Measurements from ENCODE around the gene FOXR2.

FOXR2 gene

GRCh38 chrX:55623100-55623499 lies at the start of gene FOXR2:
Gene FOXR2 (plus strand): TSS chrX:55623400. CDS start chrX:55623712, 312 bp downstream.
- Histone ChIP-seq H3K4me1 (ENCODE audit: insufficient read depth, low read length) (no peaks in the 10 kb centered on the region), H2AFZ (ENCODE audit: low read depth, low read length) (no peak within 1 kb of the TSS), H3K27me3 (ENCODE audit: insufficient read depth, low read length) (no peaks in the 10 kb centered on the region), H3K36me3 (ENCODE audit: insufficient read depth, low read length) (no peaks in the 10 kb centered on the region), H3K9me3 (ENCODE audit: low read length) (no peaks in the 10 kb centered on the region), H3K4me3 (ENCODE audit: low read length) (no peak within 1 kb of the TSS)

DNA sequence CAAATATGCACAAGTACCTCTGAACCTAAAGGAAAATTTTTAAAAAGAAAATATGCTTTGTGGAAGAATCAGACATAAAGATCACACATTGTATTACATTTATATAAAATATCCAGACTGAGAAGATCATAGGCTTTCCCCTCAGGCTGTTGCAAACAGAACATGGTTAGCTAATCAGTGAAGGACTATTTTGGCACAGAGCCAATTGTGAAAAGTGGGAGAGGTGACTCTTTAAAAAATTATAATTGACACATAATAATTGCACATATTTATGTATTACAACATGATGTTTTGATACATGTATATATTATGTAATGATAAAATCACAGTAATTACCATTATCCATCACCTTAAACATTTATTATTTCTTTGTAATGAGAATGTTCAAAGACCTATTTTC lies 44.1 kb upstream of the FOXR2 start:
- Histone ChIP-seq H3K27me3 (ENCODE audit: insufficient read depth, low read length) (no peaks in the 10 kb centered on the region), H3K36me3 (ENCODE audit: insufficient read depth, low read length) (no peaks in the 10 kb centered on the region), H3K9me3 (ENCODE audit: low read length) (no peaks in the 10 kb centered on the region), H3K4me1 (ENCODE audit: insufficient read depth, low read length) (no peaks in the 10 kb centered on the region), H2AFZ (ENCODE audit: low read depth, low read length) (no peak overlapping the region), H3K4me3 (ENCODE audit: low read length) (no peak overlapping the region)

DNA sequence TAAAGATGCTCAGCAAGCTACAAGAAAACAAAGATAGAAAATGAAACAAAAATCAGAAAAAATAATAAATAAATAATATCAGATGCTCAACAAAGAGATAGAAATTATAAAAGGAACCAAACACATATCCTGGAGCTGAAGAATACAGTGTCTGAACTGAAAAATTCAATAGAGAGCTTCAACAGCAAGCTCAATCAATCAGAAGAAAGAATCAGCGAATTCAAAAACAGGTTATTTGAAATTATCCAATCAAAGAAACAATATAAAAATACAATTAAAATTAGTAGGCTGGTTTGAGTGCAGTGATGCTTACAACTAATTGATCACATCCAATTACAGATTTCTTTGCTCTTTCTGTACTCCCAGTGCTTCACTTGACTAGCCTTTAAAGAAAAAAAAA lies 40.8 kb upstream of the FOXR2 start:
- Histone ChIP-seq H2AFZ (ENCODE audit: low read depth, low read length) (no peak overlapping the region), H3K36me3 (ENCODE audit: insufficient read depth, low read length) (no peaks in the 10 kb centered on the region)

GRCh38 chrX:55593296-55593695 lies 29.9 kb upstream of the FOXR2 start:
- no peaks in the 10 kb centered on the region for H3K27me3 ChIP-seq (ENCODE audit: insufficient read depth, low read length)
- H3K4me1 ChIP-seq (ENCODE audit: insufficient read depth, low read length): no peaks in the 10 kb centered on the region
- H2AFZ ChIP-seq (ENCODE audit: low read depth, low read length): no peak overlapping the region
- no peaks in the 10 kb centered on the region for H3K9me3 ChIP-seq (ENCODE audit: low read length)
- no peaks in the 10 kb centered on the region for H3K36me3 ChIP-seq (ENCODE audit: insufficient read depth, low read length)
- H3K4me3 ChIP-seq (ENCODE audit: low read length): no peak overlapping the region

More for the DNA sequence above, 40.8 kb upstream of the FOXR2 start:
- H3K27me3 ChIP-seq (ENCODE audit: insufficient read depth, low read length): no peaks in the 10 kb centered on the region
- no peaks in the 10 kb centered on the region for H3K4me1 ChIP-seq (ENCODE audit: insufficient read depth, low read length)
- no peak overlapping the region for H3K4me3 ChIP-seq (ENCODE audit: low read length)
- no peaks in the 10 kb centered on the region for H3K9me3 ChIP-seq (ENCODE audit: low read length)

- Histone ChIP-seq H3K36me3 (ENCODE audit: insufficient read depth, low read length) (no peaks in the 10 kb centered on the region), H3K4me1 (ENCODE audit: insufficient read depth, low read length) (no peaks in the 10 kb centered on the region), H3K4me3 (ENCODE audit: low read length) (no peak overlapping the region), H3K9me3 (ENCODE audit: low read length) (no peaks in the 10 kb centered on the region), H2AFZ (ENCODE audit: low read depth, low read length) (no peak overlapping the region), H3K27me3 (ENCODE audit: insufficient read depth, low read length) (no peaks in the 10 kb centered on the region)
These were observed 29.4 kb upstream of the FOXR2 start for GRCh38 chrX:55593756-55594257.

- no peaks in the 10 kb centered on the region for H3K4me1 ChIP-seq (ENCODE audit: insufficient read depth, low read length)
- H3K36me3 ChIP-seq (ENCODE audit: insufficient read depth, low read length): no peaks in the 10 kb centered on the region
- H3K27me3 ChIP-seq (ENCODE audit: insufficient read depth, low read length): no peaks in the 10 kb centered on the region
- no peaks in the 10 kb centered on the region for H3K9me3 ChIP-seq (ENCODE audit: low read length)
- H3K4me3 ChIP-seq (ENCODE audit: low read length): no peak overlapping the region
- H2AFZ ChIP-seq (ENCODE audit: low read depth, low read length): no peak overlapping the region
These were observed 24.9 kb upstream of the FOXR2 start for GRCh38 chrX:55598333-55598732.

DNA sequence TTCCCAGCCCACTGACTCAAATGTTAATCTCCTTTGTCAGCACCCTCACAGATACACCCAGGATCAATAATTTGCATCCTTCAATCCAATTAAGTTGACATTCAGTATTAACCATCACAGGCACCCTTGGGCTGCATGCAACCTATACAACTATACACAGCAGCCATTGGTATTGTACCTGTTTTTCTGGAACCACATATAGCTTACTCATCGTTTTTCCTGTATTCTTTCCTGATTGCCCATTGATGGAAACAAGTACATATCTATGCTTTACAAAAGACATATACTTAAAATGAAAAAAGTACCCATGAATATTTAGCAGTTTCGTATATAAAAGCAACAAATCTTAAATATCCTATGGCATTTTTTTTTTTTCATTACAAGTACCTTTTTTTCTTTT lies 3.7 kb upstream of the FOXR2 start:
- no peaks in the 10 kb centered on the region for H3K9me3 ChIP-seq (ENCODE audit: low read length)
- no peaks in the 10 kb centered on the region for H3K27me3 ChIP-seq (ENCODE audit: insufficient read depth, low read length)
- no peak overlapping the region for H3K4me3 ChIP-seq (ENCODE audit: low read length)
- H2AFZ ChIP-seq (ENCODE audit: low read depth, low read length): no peak overlapping the region
- H3K36me3 ChIP-seq (ENCODE audit: insufficient read depth, low read length): no peaks in the 10 kb centered on the region
- H3K4me1 ChIP-seq (ENCODE audit: insufficient read depth, low read length): no peaks in the 10 kb centered on the region

DNA sequence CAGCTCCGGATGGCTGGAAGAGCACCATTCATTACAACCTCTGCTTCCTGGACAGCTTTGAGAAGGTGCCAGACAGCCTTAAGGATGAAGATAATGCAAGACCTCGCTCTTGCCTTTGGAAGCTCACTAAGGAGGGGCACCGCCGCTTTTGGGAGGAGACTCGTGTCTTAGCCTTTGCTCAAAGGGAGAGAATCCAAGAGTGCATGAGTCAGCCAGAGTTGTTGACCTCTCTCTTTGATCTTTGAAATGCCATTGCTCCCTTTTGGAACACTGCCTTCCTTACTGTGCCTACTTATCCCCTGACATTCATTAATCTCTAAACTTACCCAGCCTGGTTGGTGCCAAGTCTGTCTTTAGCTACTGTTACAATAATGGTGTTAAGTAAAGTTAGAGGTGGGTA lies 1.2 kb downstream of the FOXR2 start:
- no peaks in the 10 kb centered on the region for H3K27me3 ChIP-seq (ENCODE audit: insufficient read depth, low read length)
- H3K9me3 ChIP-seq (ENCODE audit: low read length): no peaks in the 10 kb centered on the region
- H2AFZ ChIP-seq (ENCODE audit: low read depth, low read length): no peak overlapping the region
- H3K4me3 ChIP-seq (ENCODE audit: low read length): no peak overlapping the region
- no peaks in the 10 kb centered on the region for H3K36me3 ChIP-seq (ENCODE audit: insufficient read depth, low read length)
- H3K4me1 ChIP-seq (ENCODE audit: insufficient read depth, low read length): no peaks in the 10 kb centered on the region

- Histone ChIP-seq H3K4me1 (ENCODE audit: insufficient read depth, low read length) (no peaks in the 10 kb centered on the region), H3K36me3 (ENCODE audit: insufficient read depth, low read length) (no peaks in the 10 kb centered on the region), H3K9me3 (ENCODE audit: low read length) (no peaks in the 10 kb centered on the region), H2AFZ (ENCODE audit: low read depth, low read length) (no peak overlapping the region), H3K4me3 (ENCODE audit: low read length) (no peak overlapping the region), H3K27me3 (ENCODE audit: insufficient read depth, low read length) (no peaks in the 10 kb centered on the region)
These were observed 12.9 kb downstream of the FOXR2 start for GRCh38 chrX:55636109-55636508.

DNA sequence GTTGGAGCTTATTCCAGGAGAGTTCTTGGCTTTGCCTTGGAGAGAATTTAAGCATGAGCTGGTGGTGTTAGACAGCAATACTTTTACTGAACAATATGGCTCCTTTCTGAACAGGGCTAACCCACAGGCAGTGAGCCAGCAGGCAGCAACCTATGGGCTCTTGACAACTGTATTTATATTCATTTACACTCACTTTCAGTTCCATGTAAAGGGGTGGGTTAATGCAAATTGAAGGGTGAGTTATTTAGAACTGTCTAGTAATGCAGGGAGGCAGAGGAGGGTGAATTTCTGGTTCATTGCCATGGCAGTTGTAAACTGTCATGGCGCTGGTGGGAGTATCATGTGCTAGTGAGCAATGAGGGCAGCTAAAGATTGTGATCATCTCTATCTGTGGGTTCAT lies 15.7 kb downstream of the FOXR2 start:
- Histone ChIP-seq H2AFZ (ENCODE audit: low read depth, low read length) (no peak overlapping the region), H3K4me3 (ENCODE audit: low read length) (no peak overlapping the region), H3K4me1 (ENCODE audit: insufficient read depth, low read length) (no peaks in the 10 kb centered on the region), H3K27me3 (ENCODE audit: insufficient read depth, low read length) (no peaks in the 10 kb centered on the region), H3K9me3 (ENCODE audit: low read length) (no peaks in the 10 kb centered on the region), H3K36me3 (ENCODE audit: insufficient read depth, low read length) (no peaks in the 10 kb centered on the region)

GRCh38 chrX:55640854-55641253 lies 17.7 kb downstream of the FOXR2 start:
- H3K27me3 ChIP-seq (ENCODE audit: insufficient read depth, low read length): no peaks in the 10 kb centered on the region
- no peaks in the 10 kb centered on the region for H3K9me3 ChIP-seq (ENCODE audit: low read length)
- H2AFZ ChIP-seq (ENCODE audit: low read depth, low read length): no peak overlapping the region
- no peaks in the 10 kb centered on the region for H3K36me3 ChIP-seq (ENCODE audit: insufficient read depth, low read length)
- H3K4me3 ChIP-seq (ENCODE audit: low read length): no peak overlapping the region
- no peaks in the 10 kb centered on the region for H3K4me1 ChIP-seq (ENCODE audit: insufficient read depth, low read length)

DNA sequence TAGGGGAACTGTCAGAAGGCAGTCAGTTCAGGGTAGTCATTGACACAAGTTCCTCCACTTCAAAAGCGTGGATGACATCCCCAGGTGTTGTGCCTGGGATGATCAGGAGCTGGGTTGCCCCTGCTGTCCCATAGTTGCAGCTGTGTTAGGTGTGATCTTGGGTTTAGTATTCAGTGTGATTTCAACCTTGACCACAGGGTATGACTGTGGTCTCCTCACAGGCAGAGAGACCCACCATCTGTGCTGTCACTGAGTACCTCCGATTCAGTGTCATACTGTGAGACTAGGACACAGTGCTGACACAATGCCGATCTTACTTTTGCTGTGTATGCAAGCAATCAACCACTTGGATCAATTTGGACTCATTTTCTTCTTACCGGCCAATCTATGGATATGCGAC lies 25.2 kb downstream of the FOXR2 start:
- Histone ChIP-seq H3K27me3 (ENCODE audit: insufficient read depth, low read length) (no peaks in the 10 kb centered on the region), H3K4me3 (ENCODE audit: low read length) (no peak overlapping the region), H3K9me3 (ENCODE audit: low read length) (no peaks in the 10 kb centered on the region), H2AFZ (ENCODE audit: low read depth, low read length) (no peak overlapping the region), H3K36me3 (ENCODE audit: insufficient read depth, low read length) (no peaks in the 10 kb centered on the region), H3K4me1 (ENCODE audit: insufficient read depth, low read length) (no peaks in the 10 kb centered on the region)

DNA sequence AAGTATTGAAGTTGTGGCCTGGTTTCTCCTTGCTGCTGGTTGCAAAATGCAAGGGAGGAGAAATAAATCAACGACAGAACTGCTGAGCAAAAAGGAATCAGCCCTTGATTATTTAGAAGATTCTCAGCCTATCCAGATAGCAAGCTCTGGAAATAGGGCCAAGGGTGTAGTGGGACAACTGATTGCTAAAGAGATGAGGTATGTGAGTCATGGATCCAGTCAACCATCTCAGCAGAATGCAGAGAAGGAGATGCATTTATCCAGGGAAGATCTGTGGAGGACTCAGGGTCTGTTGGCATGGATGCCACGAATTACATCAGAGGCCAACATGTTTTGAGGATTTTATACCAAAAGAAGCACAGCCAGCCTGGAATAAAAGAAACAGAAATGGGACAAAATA lies 36.7 kb downstream of the FOXR2 start:
- H3K4me3 ChIP-seq (ENCODE audit: low read length): no peak overlapping the region
- H3K9me3 ChIP-seq (ENCODE audit: low read length): no peaks in the 10 kb centered on the region
- no peak overlapping the region for H2AFZ ChIP-seq (ENCODE audit: low read depth, low read length)
- no peaks in the 10 kb centered on the region for H3K27me3 ChIP-seq (ENCODE audit: insufficient read depth, low read length)
- no peaks in the 10 kb centered on the region for H3K36me3 ChIP-seq (ENCODE audit: insufficient read depth, low read length)
- no peaks in the 10 kb centered on the region for H3K4me1 ChIP-seq (ENCODE audit: insufficient read depth, low read length)

GRCh38 chrX:55663584-55663983 lies 40.4 kb downstream of the FOXR2 start:
- Histone ChIP-seq H3K36me3 (ENCODE audit: insufficient read depth, low read length) (no peaks in the 10 kb centered on the region), H2AFZ (ENCODE audit: low read depth, low read length) (no peak overlapping the region), H3K4me1 (ENCODE audit: insufficient read depth, low read length) (no peaks in the 10 kb centered on the region), H3K9me3 (ENCODE audit: low read length) (no peaks in the 10 kb centered on the region), H3K27me3 (ENCODE audit: insufficient read depth, low read length) (no peaks in the 10 kb centered on the region), H3K4me3 (ENCODE audit: low read length) (no peak overlapping the region)

Data from neuron (in vitro differentiated cells).